ENCODE measurements around the gene RAB42.
"Not testable (repeated sequence)": the region's sequence is repeated elsewhere in the genome, so short reads cannot be mapped to it uniquely, and the experiment has no call there.

RAB42 gene

GRCh38 chr1:28582248-28582615 lies 9.8 kb upstream of the RAB42 start:
- in situ Hi-C loops (cut with MboI; ENCODE audit: low sequenced_read_pairs) = no loop called here

GRCh38 chr1:28586585-28587391 lies 5.3 kb upstream of the RAB42 start:
- in situ Hi-C loops (cut with MboI; ENCODE audit: low sequenced_read_pairs) = not testable (repeated sequence)

GRCh38 chr1:28592321-28593071 lies 431 bp downstream of the RAB42 start:
- in situ Hi-C loops (cut with MboI; ENCODE audit: low sequenced_read_pairs) = no loop called here

GRCh38 chr1:28593988-28594356 lies 1.9 kb downstream of the RAB42 start:
- in situ Hi-C loops (cut with MboI; ENCODE audit: low sequenced_read_pairs) = not testable (repeated sequence)

- in situ Hi-C loops (cut with MboI; ENCODE audit: low sequenced_read_pairs) = not testable (repeated sequence)
Measured at GRCh38 chr1:28594686-28595411, 2.8 kb downstream of the RAB42 start.

- in situ Hi-C loops (cut with MboI; ENCODE audit: low sequenced_read_pairs) = no loop called here
Measured at GRCh38 chr1:28595412-28596191, 3.5 kb downstream of the RAB42 start.

- in situ Hi-C loops (cut with MboI; ENCODE audit: low sequenced_read_pairs) = not testable (repeated sequence)
Measured at GRCh38 chr1:28596276-28596675, 4.2 kb downstream of the RAB42 start.

GRCh38 chr1:28601696-28602095 lies 9.6 kb downstream of the RAB42 start:
- in situ Hi-C loops (cut with MboI; ENCODE audit: low sequenced_read_pairs) = no loop called here

GRCh38 chr1:28602536-28603439 lies 10.7 kb downstream of the RAB42 start:
- in situ Hi-C loops (cut with MboI; ENCODE audit: low sequenced_read_pairs) = no loop called here

- in situ Hi-C loops (cut with MboI; ENCODE audit: low sequenced_read_pairs) = no loop called here
Measured at GRCh38 chr1:28604411-28604810, 12.3 kb downstream of the RAB42 start.

GRCh38 chr1:28604962-28605361 lies 12.9 kb downstream of the RAB42 start:
- in situ Hi-C loops (cut with MboI; ENCODE audit: low sequenced_read_pairs) = no loop called here

- in situ Hi-C loops (cut with MboI; ENCODE audit: low sequenced_read_pairs) = no loop called here
Measured at GRCh38 chr1:28606771-28607170, 14.7 kb downstream of the RAB42 start.

GRCh38 chr1:28613175-28613574 lies 21.1 kb downstream of the RAB42 start:
- in situ Hi-C loops (cut with MboI; ENCODE audit: low sequenced_read_pairs) = no loop called here

GRCh38 chr1:28631713-28632112 lies 39.6 kb downstream of the RAB42 start:
- in situ Hi-C loops (cut with MboI; ENCODE audit: low sequenced_read_pairs) = loop anchor here (10.0 kb wide), 1 partner anchor 63 kb away; no protein-coding TSS in a partner anchor

- in situ Hi-C loops (cut with MboI; ENCODE audit: low sequenced_read_pairs) = loop anchor here (10.0 kb wide), 1 partner anchor 62 kb away; no protein-coding TSS in a partner anchor
Measured at GRCh38 chr1:28632560-28632959, 40.5 kb downstream of the RAB42 start.

- in situ Hi-C loops (cut with MboI; ENCODE audit: low sequenced_read_pairs) = no loop called here
Measured at GRCh38 chr1:28640766-28641165, 48.7 kb downstream of the RAB42 start.

GRCh38 chr1:28642056-28642846 lies 50.2 kb downstream of the RAB42 start:
- in situ Hi-C loops (cut with MboI; ENCODE audit: low sequenced_read_pairs) = no loop called here

GRCh38 chr1:28642847-28643635 lies 51.0 kb downstream of the RAB42 start, which contains the start of gene TAF12:
TAF12 (minus strand) TSS chr1:28643067; CDS start chr1:28622081, 20,986 bp downstream.
- in situ Hi-C loops (cut with MboI; ENCODE audit: low sequenced_read_pairs) = no loop called here

Measured in HL-60/S4 treated with retinoic acid at 250 ng/mL for 4 days and 3 days (cell line).